HepG2 (cell line): ENCODE measurements around the gene CCDC38. TPM values are rescaled to one million over a fixed set of nuclear protein-coding genes. Genes with fewer than 3 reads are reported as not detected.
A peak's percentile ranks its signal among the peaks of the same experiment; 100 is the strongest.
"Not testable (repeated sequence)": the region's sequence is repeated elsewhere in the genome, so short reads cannot be mapped to it uniquely, and the experiment has no call there.

ENCODE experiments used
- ATAC-seq: fragments of 200-7000 bp; cut with Tn5 transposase; 3 replicates; pipeline ENCODE4 v1.9.1; 2020; ENCODE audit warnings: mild to moderate bottlenecking, moderate library complexity
- BruUV-seq: library from RNA; stranded (reverse); fragments of 400-500 nt; replicated peaks from 2 replicates; lab custom pipeline; 2021; lab: Mats Ljungman, UMichigan
- CTCF ChIA-PET: fragments of 300-600 bp; formaldehyde crosslinking; extraction: SDS; loops from one replicate; lab custom pipeline; 2021; ENCODE audit warnings: low total read pairs, inconsistent platforms, low intra/inter-chr PET ratio; lab: Yijun Ruan, JAX
- POLR2A ChIA-PET: fragments of 350-600 bp; sonication (Branson Sonifier 250); formaldehyde crosslinking; loops from one replicate; lab custom pipeline; 2020; ENCODE audit warnings: antibody characterized with exemption, inconsistent platforms; lab: Yijun Ruan, JAX
- DNase-seq: peaks from one replicate; pipeline ENCODE4 v3.0.0-alpha.2; 2015; ENCODE audit warnings: low spot score
- FAIRE-seq: peaks from 3 replicates; lab custom pipeline; 2011; peaks lifted over from hg19 to GRCh38; lab: Jason Lieb, UNC
- H2AFZ ChIP-seq: one replicate; pipeline ENCODE4 v1.6.1; 2011; ENCODE audit warnings: low read length, inconsistent platforms
- H3K27ac ChIP-seq: fragments of 300-600 bp; 3 replicates; pipeline ENCODE4 v1.8.0; 2011; ENCODE audit warnings: mixed run types, mild to moderate bottlenecking, mixed read lengths, low read length, inconsistent platforms; ENCODE audit not compliant: insufficient read depth; ENCODE audit errors: extremely low read length
- H3K27me3 ChIP-seq, 2 experiments: fragments of 200-600 bp in 1 of 2; 2 replicates in 1 of 2; 3 replicates in 1 of 2; pipeline versions ENCODE4 v1.6.0 to v1.8.0; 2011; ENCODE audit warnings: low read length in 2 of 2, mild to moderate bottlenecking in 2 of 2, moderate library complexity in 2 of 2, inconsistent platforms in 1 of 2; ENCODE audit not compliant: insufficient read depth in 2 of 2, control insufficient read depth in 1 of 2
- H3K36me3 ChIP-seq, 2 experiments: fragments of 200-600 bp in 1 of 2; replicated peaks in 1 of 2; 2 replicates in 1 of 2; 3 replicates in 1 of 2; pipeline versions ENCODE4 v1.5.1 to v1.8.0; 2011; ENCODE audit warnings: low read length in 2 of 2, inconsistent platforms in 1 of 2; ENCODE audit not compliant: insufficient read depth in 2 of 2, control insufficient read depth in 1 of 2
- H3K4me1 ChIP-seq: 2 replicates; pipeline ENCODE4 v1.5.1; 2012; ENCODE audit warnings: low read length, inconsistent platforms; ENCODE audit not compliant: insufficient read depth
- H3K4me2 ChIP-seq: 2 replicates; pipeline ENCODE4 v1.6.0; 2011; ENCODE audit warnings: low read depth, low read length, inconsistent platforms
- H3K4me3 ChIP-seq, 3 experiments: fragments of 200-600 bp in 1 of 3; sonication (generic), shearing (Covaris generic) in 1 of 3; replicated peaks in 1 of 3; 2 replicates each; pipeline ENCODE4 v1.5.1; 2011 to 2016; ENCODE audit warnings: low read length in 3 of 3, inconsistent platforms in 2 of 3, low read depth in 2 of 3, mild to moderate bottlenecking in 2 of 3, control low read depth in 1 of 3, mixed read lengths in 1 of 3; ENCODE audit not compliant: insufficient read depth in 1 of 3
- H3K79me2 ChIP-seq: one replicate; pipeline ENCODE4 v1.6.1; 2011; ENCODE audit warnings: low read length, inconsistent platforms; ENCODE audit not compliant: insufficient read depth
- H3K9ac ChIP-seq: 2 replicates; pipeline ENCODE4 v1.6.0; 2011; ENCODE audit warnings: mild to moderate bottlenecking, low read depth, low read length, inconsistent platforms; ENCODE audit not compliant: insufficient read depth
- H3K9me3 ChIP-seq: 2 replicates; pipeline ENCODE4 v1.5.1; 2012; ENCODE audit warnings: mild to moderate bottlenecking, low read length
- H4K20me1 ChIP-seq: 2 replicates; pipeline ENCODE4 v1.6.0; 2011; ENCODE audit warnings: inconsistent platforms, mild to moderate bottlenecking, low read length, moderate library complexity; ENCODE audit not compliant: insufficient read depth
- BHLHE40 ChIP-seq: IDR thresholded peaks from 2 replicates; pipeline ENCODE4 v1.6.1; 2011; ENCODE audit warnings: low read length, improper control_type of control experiment
- DMAP1 ChIP-seq: IDR thresholded peaks from 2 replicates; pipeline ENCODE4 v1.6.1; 2016
- HMG20B ChIP-seq: conservative IDR thresholded peaks from 2 replicates; pipeline ENCODE4 v1.6.1; 2016; ENCODE audit warnings: missing genetic modification reagents, missing compliant biosample characterization
- LCORL ChIP-seq, 2 experiments: fragments of 450-650 bp in 1 of 2; sonication (generic) in 1 of 2; formaldehyde crosslinking in 1 of 2; IDR thresholded peaks; 2 replicates each; pipeline versions ENCODE4 v1.5.0 to v1.6.1; 2017 to 2020; ENCODE audit warnings: antibody characterized with exemption in 1 of 2, missing genetic modification reagents in 1 of 2
- MAFF ChIP-seq: IDR thresholded peaks from 2 replicates; pipeline ENCODE4 v1.6.1; 2011; ENCODE audit warnings: low read depth, low read length, improper control_type of control experiment
- MAFK ChIP-seq, 2 experiments: IDR thresholded peaks in 1 of 2; conservative IDR thresholded peaks in 1 of 2; 2 replicates each; pipeline ENCODE4 v1.6.1; 2011; ENCODE audit warnings: improper control_type of control experiment in 2 of 2, low read length in 2 of 2
- RAD21 ChIP-seq: fragments of 450-650 bp; formaldehyde crosslinking; IDR thresholded peaks from 2 replicates; pipeline ENCODE4 v1.5.0; 2020; ENCODE audit warnings: mild to moderate bottlenecking
- SAP130 ChIP-seq: IDR thresholded peaks from 2 replicates; pipeline ENCODE4 v1.6.1; 2016; ENCODE audit warnings: low read depth
- SMC3 ChIP-seq: IDR thresholded peaks from 2 replicates; pipeline ENCODE4 v1.6.1; 2011; ENCODE audit warnings: low read length, improper control_type of control experiment
- STAG1 ChIP-seq: sonication (generic); formaldehyde crosslinking; IDR thresholded peaks from 2 replicates; pipeline ENCODE4 v1.4.0; 2020; ENCODE audit warnings: missing genetic modification reagents
- YY1 ChIP-seq: IDR thresholded peaks from 2 replicates; pipeline ENCODE4 v1.6.1; 2011; ENCODE audit warnings: low read length, low read depth, moderate library complexity, mild to moderate bottlenecking; ENCODE audit not compliant: insufficient read depth, insufficient replicate concordance
- ZNF317 ChIP-seq: sonication (generic); formaldehyde crosslinking; IDR thresholded peaks from 2 replicates; pipeline ENCODE4 v1.5.0; 2020; ENCODE audit warnings: mild to moderate bottlenecking, missing genetic modification reagents
- ZNF652 ChIP-seq: IDR thresholded peaks from 2 replicates; pipeline ENCODE4 v1.6.1; 2016; ENCODE audit warnings: low read depth, borderline replicate concordance
- ZNF724P ChIP-seq: sonication (generic); formaldehyde crosslinking; IDR thresholded peaks from 2 replicates; pipeline ENCODE4 v1.8.0; 2022; ENCODE audit warnings: missing genetic modification reagents, borderline replicate concordance
- WGBS: methylation state at CpG from one replicate; pipeline ENCODE4 v1.1.6; 2017; ENCODE audit warnings: low lambda C conversion rate; 5-methylcytosine and 5-hydroxymethylcytosine counted together
- in situ Hi-C: cut with HindIII; loops from 2 replicates; pipeline ENCODE4 v1.10.0; 2017; ENCODE audit warnings: low pct_unique_long_range_greater_than_20kb; ENCODE audit not compliant: extremely low pct_ligation_motif_present
- intact Hi-C: fragments of 100-400 bp; cut with micrococcal nuclease; formaldehyde crosslinking; loops from one replicate; pipeline ENCODE4 v1.10.0; 2022; ENCODE audit not compliant: unreplicated experiment
- polyA plus RNA-seq, 8 experiments: library from polyadenylated mRNA; depleted of rRNA in 3 of 8; stranded (reverse) in 7 of 8; unstranded in 1 of 8; fragments of >200 nt; fragmentation: Illumina TruSeq in 4 of 8; extraction: Trizol in 4 of 8; gene quantifications; 2 replicates each; pipeline versions ENCODE4 v1.2.1 to v1.2.3, GENCODE V29; 2011 to 2016; ENCODE audit warnings: low read depth in 4 of 8, missing spikeins in 1 of 8, mixed read lengths in 1 of 8; ENCODE audit not compliant: insufficient read depth in 1 of 8
- total RNA-seq, 5 experiments: library from RNA; depleted of rRNA; stranded (reverse); fragments of >200 nt; fragmentation: Illumina TruSeq; extraction: Trizol; gene quantifications; 2 replicates each; pipeline ENCODE4 v1.2.3, GENCODE V29; 2016; ENCODE audit warnings: low read depth in 1 of 5
- TF ChIP-seq, protein P1 (sequence below): sonication (generic); formaldehyde crosslinking; IDR thresholded peaks from 2 replicates; pipeline ENCODE4 v1.5.0; 2020; ENCODE audit warnings: mild to moderate bottlenecking, missing genetic modification reagents, moderate library complexity
- TF ChIP-seq, protein P2 (sequence below): sonication (generic); formaldehyde crosslinking; IDR thresholded peaks from 2 replicates; pipeline ENCODE4 v1.4.0; 2020; ENCODE audit warnings: missing genetic modification reagents, borderline replicate concordance

CCDC38 gene
- total and polyA plus RNA-seq, 2 of the 13 experiments (the other 11 are each of a cell fraction or from before 2014, with no cell fraction given) = 0.24 to 0.32 TPM

DNA sequence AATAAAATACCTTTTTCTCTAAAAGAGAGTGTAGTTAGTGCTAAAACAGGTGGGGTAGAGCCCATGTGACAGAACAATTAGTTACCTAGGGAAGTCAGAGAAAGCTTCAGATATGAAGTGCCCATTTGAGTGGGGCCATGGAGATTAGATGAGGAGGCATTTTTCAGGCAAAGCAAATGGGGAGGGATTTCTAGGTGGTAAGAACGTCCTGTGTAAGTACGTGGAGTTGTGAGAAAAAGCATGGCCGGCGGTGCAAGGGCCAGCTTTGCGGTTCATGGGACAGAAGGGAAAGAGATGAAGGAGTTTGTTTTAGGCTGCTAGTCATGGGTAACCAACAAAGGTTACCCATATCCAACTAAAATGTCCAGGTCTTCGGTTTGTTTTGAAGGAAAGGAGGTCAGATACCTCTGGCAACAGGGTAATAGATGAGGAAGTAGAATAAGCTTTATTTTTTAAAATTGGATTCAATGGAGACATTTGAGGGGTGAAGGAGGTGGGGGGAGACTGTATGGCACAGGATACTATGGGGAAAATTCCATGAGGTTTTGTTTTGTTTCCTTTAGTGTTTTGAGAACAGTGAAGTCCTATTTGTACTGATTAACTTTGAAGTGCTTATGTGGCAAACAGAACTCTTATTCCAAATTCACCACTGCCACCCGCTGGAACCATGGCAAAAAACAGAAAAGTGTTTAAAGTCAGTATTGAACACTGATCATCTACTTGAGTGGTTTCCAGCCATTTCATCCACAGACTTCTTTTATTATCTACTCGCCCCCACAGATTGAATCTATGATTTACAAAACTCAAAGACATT is 93.6 kb downstream of the CCDC38 start:
- H3K27me3 ChIP-seq = peaks cover 0 to 4% of the 10 kb centered on the region in 2 experiments; a peak in 1 of 5 replicates
- peak; percentile 57; the same call in 1 of the 2 replicates for TF ChIP-seq RAD21 (CRISPR knock-in tag)
- TF ChIP-seq STAG1 = peak; percentile 82
- no peak for TF ChIP-seq ZNF317 (CRISPR knock-in tag)
- TF ChIP-seq, protein P1, sequence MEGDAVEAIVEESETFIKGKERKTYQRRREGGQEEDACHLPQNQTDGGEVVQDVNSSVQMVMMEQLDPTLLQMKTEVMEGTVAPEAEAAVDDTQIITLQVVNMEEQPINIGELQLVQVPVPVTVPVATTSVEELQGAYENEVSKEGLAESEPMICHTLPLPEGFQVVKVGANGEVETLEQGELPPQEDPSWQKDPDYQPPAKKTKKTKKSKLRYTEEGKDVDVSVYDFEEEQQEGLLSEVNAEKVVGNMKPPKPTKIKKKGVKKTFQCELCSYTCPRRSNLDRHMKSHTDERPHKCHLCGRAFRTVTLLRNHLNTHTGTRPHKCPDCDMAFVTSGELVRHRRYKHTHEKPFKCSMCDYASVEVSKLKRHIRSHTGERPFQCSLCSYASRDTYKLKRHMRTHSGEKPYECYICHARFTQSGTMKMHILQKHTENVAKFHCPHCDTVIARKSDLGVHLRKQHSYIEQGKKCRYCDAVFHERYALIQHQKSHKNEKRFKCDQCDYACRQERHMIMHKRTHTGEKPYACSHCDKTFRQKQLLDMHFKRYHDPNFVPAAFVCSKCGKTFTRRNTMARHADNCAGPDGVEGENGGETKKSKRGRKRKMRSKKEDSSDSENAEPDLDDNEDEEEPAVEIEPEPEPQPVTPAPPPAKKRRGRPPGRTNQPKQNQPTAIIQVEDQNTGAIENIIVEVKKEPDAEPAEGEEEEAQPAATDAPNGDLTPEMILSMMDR (CRISPR knock-in tag) = peak; percentile 68
- TF ChIP-seq MAFK (conservative IDR thresholded peaks at IDR 0.05 in 1 of 2, IDR thresholded peaks at IDR 0.05 in 1 of 2; ENCODE audit: low read length in 2 of 2) = peak; percentile 19 to 32; a peak in 2 of 4 replicates
- TF ChIP-seq SMC3 = peak; percentile 64
- TF ChIP-seq SAP130 = peak; percentile 13; the same call in 1 of the 2 replicates
- no peak for TF ChIP-seq BHLHE40
- TF ChIP-seq DMAP1 (CRISPR knock-in tag) = 0 out of 2 replicates have a peak, but pooled peaks have one; percentile 27
- TF ChIP-seq, protein P2, sequence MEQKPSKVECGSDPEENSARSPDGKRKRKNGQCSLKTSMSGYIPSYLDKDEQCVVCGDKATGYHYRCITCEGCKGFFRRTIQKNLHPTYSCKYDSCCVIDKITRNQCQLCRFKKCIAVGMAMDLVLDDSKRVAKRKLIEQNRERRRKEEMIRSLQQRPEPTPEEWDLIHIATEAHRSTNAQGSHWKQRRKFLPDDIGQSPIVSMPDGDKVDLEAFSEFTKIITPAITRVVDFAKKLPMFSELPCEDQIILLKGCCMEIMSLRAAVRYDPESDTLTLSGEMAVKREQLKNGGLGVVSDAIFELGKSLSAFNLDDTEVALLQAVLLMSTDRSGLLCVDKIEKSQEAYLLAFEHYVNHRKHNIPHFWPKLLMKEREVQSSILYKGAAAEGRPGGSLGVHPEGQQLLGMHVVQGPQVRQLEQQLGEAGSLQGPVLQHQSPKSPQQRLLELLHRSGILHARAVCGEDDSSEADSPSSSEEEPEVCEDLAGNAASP (CRISPR knock-in tag) = no peak
- TF ChIP-seq ZNF652 (CRISPR knock-in tag) = peak; percentile 82
- no peak for TF ChIP-seq HMG20B
- peak; percentile 16 for TF ChIP-seq YY1
- no peak for TF ChIP-seq LCORL (IDR thresholded peaks at IDR 0.05)
- 0 out of 2 replicates have a peak, but pooled peaks have one; percentile 15 for TF ChIP-seq LCORL (CRISPR knock-in tag; IDR thresholded peaks at IDR 0.05)
- peak; percentile 35; the same call in 1 of the 2 replicates for TF ChIP-seq MAFF
- TF ChIP-seq ZNF724P = peak; percentile 71; the same call in 1 of the 2 replicates
- TF ChIP-seq, all 625 proteins: peak for 12
- BruUV-seq = no TSS peak
- Histone ChIP-seq H3K27ac (no peak overlapping the region), H3K4me1 (peaks cover 7% of the 10 kb centered on the region), H3K79me2 (no peaks in the 10 kb centered on the region), H2AFZ (peak overlapping the region; percentile 96), H4K20me1 (no peaks in the 10 kb centered on the region), H3K9ac (peak overlapping the region; percentile 25), H3K36me3 (no peaks in the 10 kb centered on the region), H3K9me3 (no peaks in the 10 kb centered on the region), H3K4me3 (peak overlapping the region; percentile 31 to 48 (median 33); a peak in 5 of 6 replicates), H3K4me2 (peak overlapping the region; percentile 78)
- FAIRE-seq (peak; percentile 53), DNase-seq (peak; percentile 51), ATAC-seq (peak; percentile 89)
- 16% methylated on average over 8 of the region's 8 CpGs for WGBS
- ChIA-PET CTCF (interaction anchor here (1.0 to 1.9 kb wide), 3 partner anchors 29 to 274 kb away, joined by 3 to 18 read pairs (median 4); no protein-coding TSS in a partner anchor), POLR2A (no interaction called here)
- in situ Hi-C loops = no loop called here
- intact Hi-C loops = loop anchor here (1.0 kb wide), 3 partner anchors 28 to 266 kb away; no protein-coding TSS in a partner anchor

DNA sequence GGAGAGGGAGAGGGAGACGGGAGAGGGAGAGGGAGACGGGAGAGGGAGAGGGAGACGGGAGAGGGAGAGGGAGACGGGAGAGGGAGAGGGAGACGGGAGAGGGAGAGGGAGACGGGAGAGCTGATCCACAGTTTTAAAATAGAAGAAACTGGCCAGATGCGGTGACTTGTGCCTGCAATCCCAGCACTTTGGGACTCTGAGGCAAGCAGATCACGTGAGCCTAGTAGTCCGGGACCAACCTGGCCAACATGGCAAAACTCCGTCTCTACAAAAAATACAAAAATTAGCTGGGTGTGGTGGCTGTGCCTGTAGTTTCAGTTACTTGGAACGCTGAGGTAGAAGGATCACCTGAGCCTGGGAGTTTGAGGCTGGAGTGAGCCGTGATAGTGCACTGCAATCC is 100.0 kb downstream of the CCDC38 start:
- WGBS = 66% methylated on average over 6 of the region's 12 CpGs
- CTCF ChIA-PET, H3K4me2 ChIP-seq, H3K79me2 ChIP-seq, H3K27ac ChIP-seq, H3K27me3 ChIP-seq, FAIRE-seq, intact Hi-C loops, ATAC-seq, H3K4me3 ChIP-seq, POLR2A ChIA-PET, H3K4me1 ChIP-seq, H3K9me3 ChIP-seq, H3K9ac ChIP-seq, H2AFZ ChIP-seq, in situ Hi-C loops, H3K36me3 ChIP-seq, DNase-seq, H4K20me1 ChIP-seq, BruUV-seq: not testable (repeated sequence)
